PFSK-1 (cell line): Measurements from ENCODE around the gene SDK1.

ENCODE experiments used
- POLR2AphosphoS5 ChIP-seq: IDR thresholded peaks from 2 replicates; pipeline ENCODE4 v1.6.1; 2012; ENCODE audit warnings: low read depth, mild to moderate bottlenecking, control low read depth, low read length, moderate library complexity
- REST ChIP-seq, 2 experiments: IDR thresholded peaks; 2 replicates each; pipeline versions ENCODE4 v1.6.1 to v1.8.0; 2011 to 2012; ENCODE audit warnings: low read depth in 2 of 2, low read length in 2 of 2, control low read depth in 1 of 2, inconsistent platforms in 1 of 2, mild to moderate bottlenecking in 1 of 2, moderate library complexity in 1 of 2; ENCODE audit not compliant: insufficient read depth in 1 of 2
- TAF1 ChIP-seq: IDR thresholded peaks from 2 replicates; pipeline ENCODE4 v1.6.1; 2012; ENCODE audit warnings: low read length, control low read depth, borderline replicate concordance; ENCODE audit not compliant: insufficient read depth

- no peak for TF ChIP-seq REST (IDR thresholded peaks at IDR 0.05; ENCODE audit: insufficient read depth in 1 of 2, low read depth in 2 of 2, low read length in 2 of 2)
- TF ChIP-seq TAF1, result no peak
- TF ChIP-seq POLR2AphosphoS5, result no peak
Observed at GRCh38 chr7:3312583-3312982, 11.5 kb downstream of the SDK1 start.
